ENCODE results near the gene EFCAB12.

DNA sequence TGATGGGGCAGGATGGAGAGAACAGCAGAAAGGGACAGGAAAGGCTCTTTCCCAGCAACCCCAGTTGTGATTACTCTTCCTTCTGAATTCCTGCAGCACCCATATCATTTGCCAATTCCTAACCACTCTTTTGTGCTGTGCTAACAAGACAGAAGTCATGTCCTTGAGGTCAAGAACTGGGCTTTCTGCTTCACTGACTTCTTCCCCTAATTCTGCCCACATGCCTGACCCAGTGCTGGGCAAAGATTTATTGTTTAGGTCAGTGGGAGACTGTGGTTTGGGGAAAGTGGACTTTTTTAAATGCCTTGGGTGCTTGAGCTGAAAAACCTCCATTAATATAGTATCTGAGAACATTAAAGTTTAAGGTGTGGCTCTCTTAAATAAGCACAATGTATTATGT, 4.2 kb upstream of the EFCAB12 start:
- TF ChIP-seq, protein P1, sequence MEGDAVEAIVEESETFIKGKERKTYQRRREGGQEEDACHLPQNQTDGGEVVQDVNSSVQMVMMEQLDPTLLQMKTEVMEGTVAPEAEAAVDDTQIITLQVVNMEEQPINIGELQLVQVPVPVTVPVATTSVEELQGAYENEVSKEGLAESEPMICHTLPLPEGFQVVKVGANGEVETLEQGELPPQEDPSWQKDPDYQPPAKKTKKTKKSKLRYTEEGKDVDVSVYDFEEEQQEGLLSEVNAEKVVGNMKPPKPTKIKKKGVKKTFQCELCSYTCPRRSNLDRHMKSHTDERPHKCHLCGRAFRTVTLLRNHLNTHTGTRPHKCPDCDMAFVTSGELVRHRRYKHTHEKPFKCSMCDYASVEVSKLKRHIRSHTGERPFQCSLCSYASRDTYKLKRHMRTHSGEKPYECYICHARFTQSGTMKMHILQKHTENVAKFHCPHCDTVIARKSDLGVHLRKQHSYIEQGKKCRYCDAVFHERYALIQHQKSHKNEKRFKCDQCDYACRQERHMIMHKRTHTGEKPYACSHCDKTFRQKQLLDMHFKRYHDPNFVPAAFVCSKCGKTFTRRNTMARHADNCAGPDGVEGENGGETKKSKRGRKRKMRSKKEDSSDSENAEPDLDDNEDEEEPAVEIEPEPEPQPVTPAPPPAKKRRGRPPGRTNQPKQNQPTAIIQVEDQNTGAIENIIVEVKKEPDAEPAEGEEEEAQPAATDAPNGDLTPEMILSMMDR (IDR thresholded peaks at IDR 0.05): no peak
- TF ChIP-seq POLR2AphosphoS5 (IDR thresholded peaks at IDR 0.05; ENCODE audit: low read depth, low read length) (no peak), TCF7L2 (IDR thresholded peaks at IDR 0.05; ENCODE audit: low read depth, low read length) (no peak)

All from Panc1 (cell line).